ENCODE data around the gene TUBB. TPM values are rescaled to one million over a fixed set of nuclear protein-coding genes. Genes with fewer than 3 reads are reported as not detected.

The TUBB gene
- total RNA-seq, 1 donor from 2014 or later, result 725 TPM

GRCh38 chr6:30743099-30744053 is 23.2 kb downstream of the TUBB start:
- Mint-ChIP-seq H3K4me3 (ENCODE audit: unreplicated experiment) (peak overlapping the region; percentile 99), H3K9me3 (ENCODE audit: unreplicated experiment) (no peaks in the 10 kb centered on the region), H3K27ac (ENCODE audit: unreplicated experiment) (peak overlapping the region; percentile 98), H3K36me3 (ENCODE audit: unreplicated experiment) (peaks cover 37% of the 10 kb centered on the region), H3K27me3 (ENCODE audit: unreplicated experiment) (no peaks in the 10 kb centered on the region), H3K4me1 (ENCODE audit: unreplicated experiment) (peaks cover 55% of the 10 kb centered on the region)
- no peak for TF ChIP-seq CTCF (IDR thresholded peaks at IDR 0.05)
- DNase-seq (ENCODE audit: extremely low spot score, unreplicated experiment), result no peak

- Mint-ChIP-seq H3K4me3 (ENCODE audit: unreplicated experiment) (peak within 1 kb of the TSS; percentile 99), H3K27me3 (ENCODE audit: unreplicated experiment) (no peaks in the 10 kb centered on the region), H3K4me1 (ENCODE audit: unreplicated experiment) (peaks cover 61% of the 10 kb centered on the region), H3K9me3 (ENCODE audit: unreplicated experiment) (no peaks in the 10 kb centered on the region), H3K27ac (ENCODE audit: unreplicated experiment) (peak within 1 kb of the TSS; percentile 98), H3K36me3 (ENCODE audit: unreplicated experiment) (peaks cover 32% of the 10 kb centered on the region)
- TF ChIP-seq CTCF (IDR thresholded peaks at IDR 0.05), result peak; percentile 68
- DNase-seq (ENCODE audit: extremely low spot score, unreplicated experiment), result peak; percentile 97
Measured at GRCh38 chr6:30744054-30744805, 24.1 kb downstream of the TUBB start, which contains the start of gene IER3. Gene IER3, minus strand, starts transcription at chr6:30744547. Its CDS starts 29 bp downstream, at chr6:30744518.

- H3K27me3 Mint-ChIP-seq (ENCODE audit: unreplicated experiment), result no peaks in the 10 kb centered on the region
- peak overlapping the region; percentile 15 for H3K4me3 Mint-ChIP-seq (ENCODE audit: unreplicated experiment)
- no peak for TF ChIP-seq CTCF (IDR thresholded peaks at IDR 0.05)
- no peak for DNase-seq (ENCODE audit: extremely low spot score, unreplicated experiment)
- peak overlapping the region; percentile 96 for H3K27ac Mint-ChIP-seq (ENCODE audit: unreplicated experiment)
- peaks cover 61% of the 10 kb centered on the region for H3K4me1 Mint-ChIP-seq (ENCODE audit: unreplicated experiment)
- H3K9me3 Mint-ChIP-seq (ENCODE audit: unreplicated experiment), result no peaks in the 10 kb centered on the region
- peaks cover 14% of the 10 kb centered on the region for H3K36me3 Mint-ChIP-seq (ENCODE audit: unreplicated experiment)
Measured at GRCh38 chr6:30747300-30747687, 27.1 kb downstream of the TUBB start.

- peaks cover 69% of the 10 kb centered on the region for H3K4me1 Mint-ChIP-seq (ENCODE audit: unreplicated experiment)
- H3K27me3 Mint-ChIP-seq (ENCODE audit: unreplicated experiment), result no peaks in the 10 kb centered on the region
- no peaks in the 10 kb centered on the region for H3K9me3 Mint-ChIP-seq (ENCODE audit: unreplicated experiment)
- DNase-seq (ENCODE audit: extremely low spot score, unreplicated experiment), result no peak
- H3K27ac Mint-ChIP-seq (ENCODE audit: unreplicated experiment), result peak overlapping the region; percentile 96
- H3K36me3 Mint-ChIP-seq (ENCODE audit: unreplicated experiment), result peaks cover 10% of the 10 kb centered on the region
- no peak for TF ChIP-seq CTCF (IDR thresholded peaks at IDR 0.05)
- peak overlapping the region; percentile 15 for H3K4me3 Mint-ChIP-seq (ENCODE audit: unreplicated experiment)
Measured at GRCh38 chr6:30747902-30748769, 28.0 kb downstream of the TUBB start.
